Endothelial cell of umbilical vein (primary cell): ENCODE measurements around the gene NADSYN1. TPM values are rescaled to one million over a fixed set of nuclear protein-coding genes. Genes with fewer than 3 reads are reported as not detected.

Experiments used
- BruUV-seq: library from RNA; stranded (reverse); fragments of 400-500 nt; replicated peaks from 2 replicates; lab custom pipeline; 2021; lab: Mats Ljungman, UMichigan
- CTCF ChIA-PET: fragments of 300-600, 350-600 bp; sonication (Branson Sonifier 250); formaldehyde crosslinking; loops from one replicate; lab custom pipeline; 2021; ENCODE audit warnings: antibody characterized with exemption, inconsistent platforms; lab: Charles Lee
- POLR2A ChIA-PET: fragments of 300-600, 350-600 bp; sonication (Branson Sonifier 250); formaldehyde crosslinking; loops from one replicate; lab custom pipeline; 2021; ENCODE audit warnings: antibody characterized with exemption, inconsistent platforms; lab: Charles Lee
- DNase-seq: peaks from one replicate; pipeline ENCODE4 v3.0.0-alpha.2; 2011; ENCODE audit warnings: low read depth, low spot score
- FAIRE-seq: peaks from 2 replicates; lab custom pipeline; 2011; peaks lifted over from hg19 to GRCh38; lab: Jason Lieb, UNC
- H2AFZ ChIP-seq: 2 replicates; pipeline ENCODE4 v1.6.0; 2012; ENCODE audit warnings: low read depth, low read length, control low read depth, inconsistent platforms
- H3K27ac ChIP-seq: 2 replicates; pipeline ENCODE4 v1.5.1; 2011; ENCODE audit warnings: low read depth, mild to moderate bottlenecking, control low read depth, low read length, moderate library complexity; ENCODE audit not compliant: insufficient read depth
- H3K27me3 ChIP-seq, 2 experiments: 2 replicates each; pipeline versions ENCODE4 v1.6.0 to v1.6.1; 2011; ENCODE audit warnings: low read length in 2 of 2, mixed read lengths in 1 of 2; ENCODE audit not compliant: control insufficient read depth in 2 of 2, insufficient read depth in 2 of 2
- H3K36me3 ChIP-seq, 2 experiments: 2 replicates in 1 of 2; 3 replicates in 1 of 2; pipeline ENCODE4 v1.5.1; 2011; ENCODE audit warnings: low read length in 2 of 2, mild to moderate bottlenecking in 1 of 2, moderate library complexity in 1 of 2; ENCODE audit not compliant: control insufficient read depth in 2 of 2, insufficient read depth in 2 of 2; ENCODE audit errors: extremely low read depth in 1 of 2
- H3K4me1 ChIP-seq: 3 replicates; pipeline ENCODE4 v1.5.1; 2011; ENCODE audit warnings: mild to moderate bottlenecking, low read length; ENCODE audit not compliant: control insufficient read depth, insufficient read depth; ENCODE audit errors: extremely low read depth
- H3K4me2 ChIP-seq: 2 replicates; pipeline ENCODE4 v1.6.1; 2011; ENCODE audit warnings: low read length, control low read depth, mixed read lengths; ENCODE audit not compliant: insufficient read depth
- H3K4me3 ChIP-seq, 3 experiments: fragments of 200-600 bp in 1 of 3; sonication (generic), shearing (Covaris generic) in 1 of 3; replicated peaks in 1 of 3; 2 replicates each; pipeline ENCODE4 v1.5.1; 2011 to 2016; ENCODE audit warnings: control low read depth in 3 of 3, low read length in 3 of 3, mild to moderate bottlenecking in 2 of 3, inconsistent platforms in 1 of 3, low read depth in 1 of 3, moderate library complexity in 1 of 3; ENCODE audit not compliant: insufficient read depth in 1 of 3
- H3K79me2 ChIP-seq: 2 replicates; pipeline ENCODE4 v1.6.0; 2012; ENCODE audit warnings: low read length, inconsistent platforms; ENCODE audit not compliant: control insufficient read depth, insufficient read depth
- H3K9ac ChIP-seq: replicated peaks from 2 replicates; pipeline ENCODE3; 2011; ENCODE audit warnings: low read length, control low read depth; ENCODE audit not compliant: insufficient read depth; ENCODE audit errors: extremely low read depth
- H3K9me1 ChIP-seq: replicated peaks from 3 replicates; pipeline ENCODE4 v1.6.0; 2011; ENCODE audit warnings: mild to moderate bottlenecking, low read length; ENCODE audit not compliant: control insufficient read depth, insufficient read depth; ENCODE audit errors: extremely low read depth
- H3K9me3 ChIP-seq: replicated peaks from 2 replicates; pipeline ENCODE4 v1.5.1; 2012; ENCODE audit warnings: low read length, inconsistent platforms; ENCODE audit not compliant: control insufficient read depth, insufficient read depth
- H4K20me1 ChIP-seq: replicated peaks from 2 replicates; pipeline ENCODE3; 2011; ENCODE audit warnings: mild to moderate bottlenecking, low read length; ENCODE audit not compliant: control insufficient read depth, insufficient read depth; ENCODE audit errors: extremely low read depth
- CTCF ChIP-seq, 2 donors: IDR thresholded peaks; 1 replicate in 1 of 2; 2 replicates in 1 of 2; pipeline ENCODE4 v1.5.1; 2011; ENCODE audit warnings: low read length in 2 of 2, mild to moderate bottlenecking in 2 of 2, moderate library complexity in 2 of 2, control low read depth in 1 of 2, inconsistent platforms in 1 of 2, low read depth in 1 of 2; ENCODE audit not compliant: insufficient read depth in 1 of 2; ENCODE audit errors: extremely low read depth in 1 of 2
- EZH2 ChIP-seq: IDR thresholded peaks from 2 replicates; pipeline ENCODE4 v1.6.1; 2012; ENCODE audit warnings: borderline replicate concordance, low read depth, mild to moderate bottlenecking, moderate library complexity, low read length, inconsistent platforms; ENCODE audit not compliant: severe bottlenecking
- FOS ChIP-seq: IDR thresholded peaks from 2 replicates; pipeline ENCODE4 v1.6.1; 2011; ENCODE audit warnings: mild to moderate bottlenecking, low read length, moderate library complexity, borderline replicate concordance; ENCODE audit not compliant: insufficient read depth
- GATA2 ChIP-seq: IDR thresholded peaks from 2 replicates; pipeline ENCODE4 v1.7.0; 2011; ENCODE audit warnings: low read depth, mild to moderate bottlenecking, moderate library complexity, mixed read lengths, low read length; ENCODE audit not compliant: insufficient read length, insufficient read depth
- JUN ChIP-seq: IDR thresholded peaks from 2 replicates; pipeline ENCODE4 v1.6.1; 2011; ENCODE audit warnings: borderline replicate concordance, low read depth; ENCODE audit not compliant: insufficient read length, insufficient read depth
- MAX ChIP-seq: IDR thresholded peaks from 2 replicates; pipeline ENCODE4 v1.6.1; 2011; ENCODE audit not compliant: insufficient read depth, insufficient read length
- MYC ChIP-seq: IDR thresholded peaks from one replicate; pipeline ENCODE4 v1.6.1; 2011; ENCODE audit warnings: mild to moderate bottlenecking, low read depth, low read length
- POLR2A ChIP-seq: IDR thresholded peaks from 2 replicates; pipeline ENCODE4 v1.6.1; 2012; ENCODE audit warnings: low read depth, mild to moderate bottlenecking, control low read depth, low read length
- POLR2AphosphoS5 ChIP-seq: IDR thresholded peaks from 2 replicates; pipeline ENCODE4 v1.6.1; 2012; ENCODE audit warnings: low read depth, mild to moderate bottlenecking, control low read depth, low read length, moderate library complexity; ENCODE audit not compliant: insufficient read depth
- dilution Hi-C: fragments of 300-500 bp; cut with MboI; formaldehyde crosslinking; loops from one replicate; pipeline ENCODE4 v1.15.0; 2019; ENCODE audit warnings: low sequenced_read_pairs; ENCODE audit not compliant: extremely low pct_ligation_motif_present
- intact Hi-C: fragments of 100-400 bp; cut with micrococcal nuclease; formaldehyde crosslinking; loops from one replicate; pipeline ENCODE4 v1.10.0; 2022
- polyA plus RNA-seq, 4 experiments: library from polyadenylated mRNA; depleted of rRNA in 3 of 4; stranded (reverse) in 3 of 4; unstranded in 1 of 4; fragments of >200 nt; gene quantifications; 2 replicates each; pipeline versions ENCODE4 v1.2.1 to v1.2.3, GENCODE V29; 2011 to 2012; ENCODE audit warnings: missing spikeins in 1 of 4
- total RNA-seq: library from RNA; stranded (reverse); gene quantifications from 2 replicates; pipeline ENCODE4 v1.2.3, GENCODE V29; 2021

NADSYN1 gene
- total and polyA plus RNA-seq, 2 donors (not counting 3 experiments of a cell fraction or from before 2014, with no cell fraction given): 77.5 to 99.2 TPM

- Histone ChIP-seq H3K9me3 (no peaks in the 10 kb centered on the region), H3K9me1 (no peaks in the 10 kb centered on the region), H3K9ac (no peak overlapping the region), H3K27ac (no peak overlapping the region), H3K4me3 (no peak overlapping the region), H3K36me3 (peaks cover 18 to 44% of the 10 kb centered on the region in 2 experiments), H3K79me2 (no peaks in the 10 kb centered on the region), H3K4me1 (no peaks in the 10 kb centered on the region), H4K20me1 (no peaks in the 10 kb centered on the region), H3K27me3 (no peaks in the 10 kb centered on the region), H3K4me2 (no peak overlapping the region), H2AFZ (no peak overlapping the region)
- TF ChIP-seq CTCF (IDR thresholded peaks at IDR 0.05; ENCODE audit: extremely low read depth in 1 of 2, insufficient read depth in 1 of 2, low read depth in 1 of 2, low read length in 2 of 2): no peak
- TF ChIP-seq FOS: no peak
- no peak for TF ChIP-seq GATA2
- no peak for DNase-seq
- intact Hi-C loops: no loop called here
- ChIA-PET POLR2A (no interaction called here), CTCF (no interaction called here)
- BruUV-seq: no TSS peak
- FAIRE-seq: no peak
- dilution Hi-C loops: no loop called here
Observed at GRCh38 chr11:71472357-71472885, 19.4 kb downstream of the NADSYN1 start.

GRCh38 chr11:71472941-71473792 is 20.2 kb downstream of the NADSYN1 start:
- ChIA-PET CTCF (no interaction called here), POLR2A (no interaction called here)
- Histone ChIP-seq H3K9ac (no peak overlapping the region), H3K4me3 (no peak overlapping the region), H3K79me2 (no peaks in the 10 kb centered on the region), H4K20me1 (no peaks in the 10 kb centered on the region), H3K36me3 (peaks cover 20 to 44% of the 10 kb centered on the region in 2 experiments), H3K4me1 (no peaks in the 10 kb centered on the region), H3K9me3 (no peaks in the 10 kb centered on the region), H2AFZ (no peak overlapping the region), H3K9me1 (no peaks in the 10 kb centered on the region), H3K27ac (no peak overlapping the region), H3K4me2 (no peak overlapping the region), H3K27me3 (no peaks in the 10 kb centered on the region)
- no peak for DNase-seq
- TF ChIP-seq GATA2: no peak
- TF ChIP-seq EZH2: no peak
- TF ChIP-seq MAX: no peak
- TF ChIP-seq FOS: no peak
- no peak for TF ChIP-seq MYC
- no peak for TF ChIP-seq POLR2AphosphoS5
- no peak for TF ChIP-seq JUN
- TF ChIP-seq CTCF (IDR thresholded peaks at IDR 0.05; ENCODE audit: extremely low read depth in 1 of 2, insufficient read depth in 1 of 2, low read depth in 1 of 2, low read length in 2 of 2): no peak
- no peak for TF ChIP-seq POLR2A
- no peak for FAIRE-seq
- dilution Hi-C loops (no loop called here), intact Hi-C loops (no loop called here)
- no TSS peak for BruUV-seq
